ENCODE results near the gene POLR3G. TPM values are rescaled to one million over a fixed set of nuclear protein-coding genes. Genes with fewer than 3 reads are reported as not detected.

The POLR3G gene
- total RNA-seq, 1 experiment from 2014 or later = 23.4 TPM

DNA sequence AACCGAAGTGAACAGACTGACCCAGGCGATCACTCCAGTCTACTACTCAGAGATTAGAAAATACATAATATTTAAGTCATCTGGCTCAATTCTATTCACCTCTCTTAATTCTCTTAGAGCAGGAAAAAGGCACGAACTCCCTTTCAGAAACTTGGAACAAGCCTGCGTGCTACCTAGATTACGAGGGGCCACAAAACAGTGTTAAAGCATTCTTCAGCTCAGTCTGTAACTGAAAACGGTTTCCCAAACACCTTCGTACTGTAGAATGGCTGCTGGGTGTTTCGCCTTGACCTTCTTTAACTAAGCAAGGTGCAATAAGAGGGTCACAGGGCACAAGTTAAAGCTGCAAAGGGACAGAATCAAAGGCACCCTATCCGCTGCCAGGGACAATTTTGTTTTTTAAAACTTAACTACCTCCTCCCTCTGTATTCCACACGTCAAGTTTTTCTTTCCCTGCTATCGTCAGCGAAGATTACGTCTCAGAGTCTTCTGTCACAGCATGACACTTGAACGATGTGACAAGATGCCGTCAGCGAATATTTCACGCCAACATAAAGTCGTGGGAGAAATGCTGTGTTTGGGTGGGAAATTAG lies 54.0 kb downstream of the POLR3G start:
- TF ChIP-seq SIN3A (IDR thresholded peaks at IDR 0.05; ENCODE audit: borderline replicate concordance, insufficient read depth, low read depth, low read length) (no peak), POLR2AphosphoS5 (IDR thresholded peaks at IDR 0.05; ENCODE audit: low read depth, low read length) (no peak), TCF7L2 (IDR thresholded peaks at IDR 0.05; ENCODE audit: low read depth, low read length) (no peak)
- TF ChIP-seq, protein P1, sequence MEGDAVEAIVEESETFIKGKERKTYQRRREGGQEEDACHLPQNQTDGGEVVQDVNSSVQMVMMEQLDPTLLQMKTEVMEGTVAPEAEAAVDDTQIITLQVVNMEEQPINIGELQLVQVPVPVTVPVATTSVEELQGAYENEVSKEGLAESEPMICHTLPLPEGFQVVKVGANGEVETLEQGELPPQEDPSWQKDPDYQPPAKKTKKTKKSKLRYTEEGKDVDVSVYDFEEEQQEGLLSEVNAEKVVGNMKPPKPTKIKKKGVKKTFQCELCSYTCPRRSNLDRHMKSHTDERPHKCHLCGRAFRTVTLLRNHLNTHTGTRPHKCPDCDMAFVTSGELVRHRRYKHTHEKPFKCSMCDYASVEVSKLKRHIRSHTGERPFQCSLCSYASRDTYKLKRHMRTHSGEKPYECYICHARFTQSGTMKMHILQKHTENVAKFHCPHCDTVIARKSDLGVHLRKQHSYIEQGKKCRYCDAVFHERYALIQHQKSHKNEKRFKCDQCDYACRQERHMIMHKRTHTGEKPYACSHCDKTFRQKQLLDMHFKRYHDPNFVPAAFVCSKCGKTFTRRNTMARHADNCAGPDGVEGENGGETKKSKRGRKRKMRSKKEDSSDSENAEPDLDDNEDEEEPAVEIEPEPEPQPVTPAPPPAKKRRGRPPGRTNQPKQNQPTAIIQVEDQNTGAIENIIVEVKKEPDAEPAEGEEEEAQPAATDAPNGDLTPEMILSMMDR (IDR thresholded peaks at IDR 0.05) = no peak
- TF ChIP-seq, protein P2, sequence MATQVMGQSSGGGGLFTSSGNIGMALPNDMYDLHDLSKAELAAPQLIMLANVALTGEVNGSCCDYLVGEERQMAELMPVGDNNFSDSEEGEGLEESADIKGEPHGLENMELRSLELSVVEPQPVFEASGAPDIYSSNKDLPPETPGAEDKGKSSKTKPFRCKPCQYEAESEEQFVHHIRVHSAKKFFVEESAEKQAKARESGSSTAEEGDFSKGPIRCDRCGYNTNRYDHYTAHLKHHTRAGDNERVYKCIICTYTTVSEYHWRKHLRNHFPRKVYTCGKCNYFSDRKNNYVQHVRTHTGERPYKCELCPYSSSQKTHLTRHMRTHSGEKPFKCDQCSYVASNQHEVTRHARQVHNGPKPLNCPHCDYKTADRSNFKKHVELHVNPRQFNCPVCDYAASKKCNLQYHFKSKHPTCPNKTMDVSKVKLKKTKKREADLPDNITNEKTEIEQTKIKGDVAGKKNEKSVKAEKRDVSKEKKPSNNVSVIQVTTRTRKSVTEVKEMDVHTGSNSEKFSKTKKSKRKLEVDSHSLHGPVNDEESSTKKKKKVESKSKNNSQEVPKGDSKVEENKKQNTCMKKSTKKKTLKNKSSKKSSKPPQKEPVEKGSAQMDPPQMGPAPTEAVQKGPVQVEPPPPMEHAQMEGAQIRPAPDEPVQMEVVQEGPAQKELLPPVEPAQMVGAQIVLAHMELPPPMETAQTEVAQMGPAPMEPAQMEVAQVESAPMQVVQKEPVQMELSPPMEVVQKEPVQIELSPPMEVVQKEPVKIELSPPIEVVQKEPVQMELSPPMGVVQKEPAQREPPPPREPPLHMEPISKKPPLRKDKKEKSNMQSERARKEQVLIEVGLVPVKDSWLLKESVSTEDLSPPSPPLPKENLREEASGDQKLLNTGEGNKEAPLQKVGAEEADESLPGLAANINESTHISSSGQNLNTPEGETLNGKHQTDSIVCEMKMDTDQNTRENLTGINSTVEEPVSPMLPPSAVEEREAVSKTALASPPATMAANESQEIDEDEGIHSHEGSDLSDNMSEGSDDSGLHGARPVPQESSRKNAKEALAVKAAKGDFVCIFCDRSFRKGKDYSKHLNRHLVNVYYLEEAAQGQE (IDR thresholded peaks at IDR 0.05; ENCODE audit: insufficient read depth in 1 of 2, low read depth in 2 of 2, low read length in 1 of 2) = no peak
- intact Hi-C loops (cut with micrococcal nuclease; ENCODE audit: unreplicated experiment) = no loop called here
- CTCF ChIA-PET = no interaction called here
- peak overlapping the region; percentile 92 for H3K27ac ChIP-seq (ENCODE audit: low read length)
- no TSS peak for BruUV-seq (replicated peaks)
- in situ Hi-C loops (cut with HindIII; ENCODE audit: low pct_unique_long_range_greater_than_20kb, low sequenced_read_pairs) = no loop called here
- H3K36me3 ChIP-seq (ENCODE audit: control insufficient read depth, insufficient read depth, low read length) = peaks cover 5% of the 10 kb centered on the region
- POLR2A ChIA-PET = no interaction called here
- peak overlapping the region; percentile 98 to 99 for H3K4me3 ChIP-seq (ENCODE audit: low read depth in 2 of 2, low read length in 2 of 2)
- peaks cover 14% of the 10 kb centered on the region for H3K4me1 ChIP-seq (ENCODE audit: control insufficient read depth, insufficient read depth, low read length)
- DNase-seq (ENCODE audit: low read depth, low spot score) = no peak
- H3K9me3 ChIP-seq (ENCODE audit: control insufficient read depth, insufficient read depth, low read depth, low read length) = no peaks in the 10 kb centered on the region
- ATAC-seq = no peak
- peaks cover 16% of the 10 kb centered on the region for H3K27me3 ChIP-seq (ENCODE audit: control insufficient read depth, insufficient read depth, low read length)

DNA sequence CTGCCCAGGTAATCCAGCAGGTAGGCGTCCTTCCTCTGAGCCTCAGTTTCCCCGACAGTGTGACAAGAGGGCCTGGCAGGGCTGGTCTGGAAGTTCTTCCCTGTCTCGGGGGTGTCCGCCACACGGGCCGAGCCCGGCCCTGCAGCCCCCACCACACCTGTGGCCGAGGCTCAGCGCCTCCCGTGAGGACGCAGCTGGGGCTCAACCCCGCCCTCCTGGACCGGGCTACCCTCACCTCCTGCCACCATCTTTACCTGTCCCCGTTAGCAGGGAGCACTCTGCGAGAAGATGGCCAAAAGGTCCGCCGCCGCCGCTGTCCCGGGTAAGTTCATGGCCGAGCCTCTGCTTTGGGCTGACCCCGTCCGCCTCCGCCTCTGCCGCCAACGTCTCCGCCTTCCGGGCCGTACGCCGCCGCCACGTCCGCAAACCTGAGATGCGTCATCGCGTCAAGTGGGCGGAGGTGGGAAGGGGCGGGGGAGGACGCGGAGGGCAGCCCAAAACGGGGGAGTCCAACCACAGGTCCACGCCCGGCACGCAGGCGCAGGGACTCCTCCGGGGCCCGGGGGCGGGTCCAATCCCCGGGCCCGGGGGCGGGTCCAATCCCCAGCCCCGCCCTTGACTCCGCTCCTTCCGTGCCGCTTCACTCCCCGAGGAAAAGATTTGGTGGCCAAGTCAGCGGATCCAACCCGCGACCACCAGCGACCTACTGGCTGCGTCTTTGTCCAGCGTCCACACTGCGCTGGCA lies 54.7 kb downstream of the POLR3G start, which contains the start of gene LYSMD3:
Gene LYSMD3 (minus strand): TSS at position 391 of the 745 bp plus-strand sequence. CDS start 4,295 bp downstream, outside the sequence.
- intact Hi-C loops (cut with micrococcal nuclease; ENCODE audit: unreplicated experiment) (no loop called here), in situ Hi-C loops (cut with HindIII; ENCODE audit: low pct_unique_long_range_greater_than_20kb, low sequenced_read_pairs) (no loop called here)
- BruUV-seq (replicated peaks) = no TSS peak
- peak within 1 kb of the TSS; percentile 92 for H3K27ac ChIP-seq (ENCODE audit: low read length)
- DNase-seq (ENCODE audit: low read depth, low spot score) (peak; percentile 80), ATAC-seq (peak; percentile 98)
- peak within 1 kb of the TSS; percentile 98 to 99 for H3K4me3 ChIP-seq (ENCODE audit: low read depth in 2 of 2, low read length in 2 of 2)
- TF ChIP-seq, protein P2 (IDR thresholded peaks at IDR 0.05; ENCODE audit: insufficient read depth in 1 of 2, low read depth in 2 of 2, low read length in 1 of 2) = 0 out of 4 replicates have a peak, but pooled peaks of 1 of the 2 experiments have one; percentile 34
- TF ChIP-seq SIN3A (IDR thresholded peaks at IDR 0.05; ENCODE audit: borderline replicate concordance, insufficient read depth, low read depth, low read length) (peak; percentile 82), POLR2AphosphoS5 (IDR thresholded peaks at IDR 0.05; ENCODE audit: low read depth, low read length) (peak; percentile 74)
- TF ChIP-seq, protein P1 (IDR thresholded peaks at IDR 0.05) = no peak
- peaks cover 21% of the 10 kb centered on the region for H3K27me3 ChIP-seq (ENCODE audit: control insufficient read depth, insufficient read depth, low read length)
- ChIA-PET POLR2A (interaction anchor here (0.6 kb wide), 1 partner anchor 1645 kb away, joined by 6 read pairs; no protein-coding TSS in a partner anchor), CTCF (interaction anchor here (0.6 to 1.8 kb wide), 2 partner anchors 21 to 90 kb away, joined by 3 to 8 read pairs; no protein-coding TSS in a partner anchor)
- H3K4me1 ChIP-seq (ENCODE audit: control insufficient read depth, insufficient read depth, low read length) = peaks cover 14% of the 10 kb centered on the region
- H3K36me3 ChIP-seq (ENCODE audit: control insufficient read depth, insufficient read depth, low read length) = peaks cover 3% of the 10 kb centered on the region; the same call in 1 of the 2 replicates
- no peaks in the 10 kb centered on the region for H3K9me3 ChIP-seq (ENCODE audit: control insufficient read depth, insufficient read depth, low read depth, low read length)
